HepG2 (cell line): Measurements from ENCODE around the gene RNF114. TPM values are rescaled to one million over a fixed set of nuclear protein-coding genes. Genes with fewer than 3 reads are reported as not detected.

Source experiments
- ATAC-seq: fragments of 200-7000 bp; cut with Tn5 transposase; 3 replicates; pipeline ENCODE4 v1.9.1; 2020; ENCODE audit warnings: mild to moderate bottlenecking, moderate library complexity
- BruUV-seq: library from RNA; stranded (reverse); fragments of 400-500 nt; replicated peaks from 2 replicates; lab custom pipeline; 2021; lab: Mats Ljungman, UMichigan
- CTCF ChIA-PET: fragments of 300-600 bp; formaldehyde crosslinking; extraction: SDS; loops from one replicate; lab custom pipeline; 2021; ENCODE audit warnings: low total read pairs, inconsistent platforms, low intra/inter-chr PET ratio; lab: Yijun Ruan, JAX
- POLR2A ChIA-PET: fragments of 350-600 bp; sonication (Branson Sonifier 250); formaldehyde crosslinking; loops from one replicate; lab custom pipeline; 2020; ENCODE audit warnings: antibody characterized with exemption, inconsistent platforms; lab: Yijun Ruan, JAX
- DNase-seq: peaks from one replicate; pipeline ENCODE4 v3.0.0-alpha.2; 2015; ENCODE audit warnings: low spot score
- FAIRE-seq: peaks from 3 replicates; lab custom pipeline; 2011; peaks lifted over from hg19 to GRCh38; lab: Jason Lieb, UNC
- H2AFZ ChIP-seq: one replicate; pipeline ENCODE4 v1.6.1; 2011; ENCODE audit warnings: low read length, inconsistent platforms
- H3K27ac ChIP-seq: fragments of 300-600 bp; 3 replicates; pipeline ENCODE4 v1.8.0; 2011; ENCODE audit warnings: mixed run types, mild to moderate bottlenecking, mixed read lengths, low read length, inconsistent platforms; ENCODE audit not compliant: insufficient read depth; ENCODE audit errors: extremely low read length
- H3K27me3 ChIP-seq, 2 experiments: fragments of 200-600 bp in 1 of 2; 2 replicates in 1 of 2; 3 replicates in 1 of 2; pipeline versions ENCODE4 v1.6.0 to v1.8.0; 2011; ENCODE audit warnings: low read length in 2 of 2, mild to moderate bottlenecking in 2 of 2, moderate library complexity in 2 of 2, inconsistent platforms in 1 of 2; ENCODE audit not compliant: insufficient read depth in 2 of 2, control insufficient read depth in 1 of 2
- H3K36me3 ChIP-seq, 2 experiments: fragments of 200-600 bp in 1 of 2; replicated peaks in 1 of 2; 2 replicates in 1 of 2; 3 replicates in 1 of 2; pipeline versions ENCODE4 v1.5.1 to v1.8.0; 2011; ENCODE audit warnings: low read length in 2 of 2, inconsistent platforms in 1 of 2; ENCODE audit not compliant: insufficient read depth in 2 of 2, control insufficient read depth in 1 of 2
- H3K4me1 ChIP-seq: 2 replicates; pipeline ENCODE4 v1.5.1; 2012; ENCODE audit warnings: low read length, inconsistent platforms; ENCODE audit not compliant: insufficient read depth
- H3K4me2 ChIP-seq: 2 replicates; pipeline ENCODE4 v1.6.0; 2011; ENCODE audit warnings: low read depth, low read length, inconsistent platforms
- H3K4me3 ChIP-seq, 3 experiments: fragments of 200-600 bp in 1 of 3; sonication (generic), shearing (Covaris generic) in 1 of 3; replicated peaks in 1 of 3; 2 replicates each; pipeline ENCODE4 v1.5.1; 2011 to 2016; ENCODE audit warnings: low read length in 3 of 3, inconsistent platforms in 2 of 3, low read depth in 2 of 3, mild to moderate bottlenecking in 2 of 3, control low read depth in 1 of 3, mixed read lengths in 1 of 3; ENCODE audit not compliant: insufficient read depth in 1 of 3
- H3K79me2 ChIP-seq: one replicate; pipeline ENCODE4 v1.6.1; 2011; ENCODE audit warnings: low read length, inconsistent platforms; ENCODE audit not compliant: insufficient read depth
- H3K9ac ChIP-seq: 2 replicates; pipeline ENCODE4 v1.6.0; 2011; ENCODE audit warnings: mild to moderate bottlenecking, low read depth, low read length, inconsistent platforms; ENCODE audit not compliant: insufficient read depth
- H3K9me3 ChIP-seq: 2 replicates; pipeline ENCODE4 v1.5.1; 2012; ENCODE audit warnings: mild to moderate bottlenecking, low read length
- H4K20me1 ChIP-seq: 2 replicates; pipeline ENCODE4 v1.6.0; 2011; ENCODE audit warnings: inconsistent platforms, mild to moderate bottlenecking, low read length, moderate library complexity; ENCODE audit not compliant: insufficient read depth
- AGO1 ChIP-seq: fragments of 200-400 bp; formaldehyde crosslinking; IDR thresholded peaks from 2 replicates; pipeline ENCODE4 v1.6.1; 2017; ENCODE audit warnings: mild to moderate bottlenecking, low read depth, low read length, moderate library complexity; ENCODE audit not compliant: poor library complexity, severe bottlenecking
- MAFF ChIP-seq: IDR thresholded peaks from 2 replicates; pipeline ENCODE4 v1.6.1; 2011; ENCODE audit warnings: low read depth, low read length, improper control_type of control experiment
- MAFK ChIP-seq, 2 experiments: IDR thresholded peaks in 1 of 2; conservative IDR thresholded peaks in 1 of 2; 2 replicates each; pipeline ENCODE4 v1.6.1; 2011; ENCODE audit warnings: improper control_type of control experiment in 2 of 2, low read length in 2 of 2
- NFE2 ChIP-seq: sonication (generic); formaldehyde crosslinking; IDR thresholded peaks from 2 replicates; pipeline ENCODE4 v1.4.0; 2020; ENCODE audit warnings: missing genetic modification reagents
- NFE2L2 ChIP-seq: fragments of 150-350 bp; IDR thresholded peaks from 2 replicates; pipeline ENCODE4 v1.6.1; 2014; ENCODE audit warnings: low read length
- PLRG1 ChIP-seq: fragments of 450-650 bp; conservative IDR thresholded peaks from 2 replicates; pipeline ENCODE4 v1.6.1; 2016
- PRDM15 ChIP-seq: sonication (generic); formaldehyde crosslinking; IDR thresholded peaks from 2 replicates; pipeline ENCODE4 v1.4.0; 2020; ENCODE audit warnings: missing genetic modification reagents
- SAP130 ChIP-seq: IDR thresholded peaks from 2 replicates; pipeline ENCODE4 v1.6.1; 2016; ENCODE audit warnings: low read depth
- ZSCAN20 ChIP-seq: sonication (generic); formaldehyde crosslinking; IDR thresholded peaks from 2 replicates; pipeline ENCODE4 v1.4.0; 2020; ENCODE audit warnings: missing genetic modification reagents, mild to moderate bottlenecking, borderline replicate concordance
- WGBS: methylation state at CpG from one replicate; pipeline ENCODE4 v1.1.6; 2017; ENCODE audit warnings: low lambda C conversion rate; 5-methylcytosine and 5-hydroxymethylcytosine counted together
- in situ Hi-C: cut with HindIII; loops from 2 replicates; pipeline ENCODE4 v1.10.0; 2017; ENCODE audit warnings: low pct_unique_long_range_greater_than_20kb; ENCODE audit not compliant: extremely low pct_ligation_motif_present
- intact Hi-C: fragments of 100-400 bp; cut with micrococcal nuclease; formaldehyde crosslinking; loops from one replicate; pipeline ENCODE4 v1.10.0; 2022; ENCODE audit not compliant: unreplicated experiment
- polyA plus RNA-seq, 8 experiments: library from polyadenylated mRNA; depleted of rRNA in 3 of 8; stranded (reverse) in 7 of 8; unstranded in 1 of 8; fragments of >200 nt; fragmentation: Illumina TruSeq in 4 of 8; extraction: Trizol in 4 of 8; gene quantifications; 2 replicates each; pipeline versions ENCODE4 v1.2.1 to v1.2.3, GENCODE V29; 2011 to 2016; ENCODE audit warnings: low read depth in 4 of 8, missing spikeins in 1 of 8, mixed read lengths in 1 of 8; ENCODE audit not compliant: insufficient read depth in 1 of 8
- total RNA-seq, 5 experiments: library from RNA; depleted of rRNA; stranded (reverse); fragments of >200 nt; fragmentation: Illumina TruSeq; extraction: Trizol; gene quantifications; 2 replicates each; pipeline ENCODE4 v1.2.3, GENCODE V29; 2016; ENCODE audit warnings: low read depth in 1 of 5

Gene RNF114
- total and polyA plus RNA-seq, 2 of the 13 experiments (the other 11 are each of a cell fraction or from before 2014, with no cell fraction given): 119 to 126 TPM

GRCh38 chr20:49924247-49924646 lies 11.9 kb upstream of the RNF114 start (continued):
- TF ChIP-seq AGO1: no peak
- TF ChIP-seq, all 625 proteins: peak for 5

GRCh38 chr20:49925901-49926454 lies 10.2 kb upstream of the RNF114 start:
- H3K27ac ChIP-seq: no peak overlapping the region
- no peaks in the 10 kb centered on the region for H3K36me3 ChIP-seq
- peak; percentile 80 for TF ChIP-seq MAFF
- peak; percentile 91 for TF ChIP-seq NFE2 (CRISPR knock-in tag)
- TF ChIP-seq MAFK (conservative IDR thresholded peaks at IDR 0.05 in 1 of 2, IDR thresholded peaks at IDR 0.05 in 1 of 2; ENCODE audit: low read length in 2 of 2): peak; percentile 88 to 90
- 0 out of 2 replicates have a peak, but pooled peaks have one; percentile 9 for TF ChIP-seq SAP130 (CRISPR knock-in tag)
- TF ChIP-seq PLRG1: no peak
- TF ChIP-seq NFE2L2: peak; percentile 97
- TF ChIP-seq ZSCAN20 (CRISPR knock-in tag): no peak
- no peak for TF ChIP-seq PRDM15 (CRISPR knock-in tag)
- in situ Hi-C loops (no loop called here), intact Hi-C loops (no loop called here)
- H3K27me3 ChIP-seq: no peaks in the 10 kb centered on the region
- no TSS peak for BruUV-seq
- FAIRE-seq: no peak
- peak overlapping the region; percentile 1 for H2AFZ ChIP-seq
- CTCF ChIA-PET: no interaction called here
- peaks cover 40% of the 10 kb centered on the region for H3K4me1 ChIP-seq
- H3K9ac ChIP-seq: no peak overlapping the region
- no peak overlapping the region for H3K4me2 ChIP-seq
- H3K79me2 ChIP-seq: no peaks in the 10 kb centered on the region
- POLR2A ChIA-PET: interaction anchor here (5.9 kb wide), 1 partner anchor 10 kb away, joined by 28 read pairs; the partner anchor contains the start of gene SPATA2
- 84% methylated on average over 2 of the region's 2 CpGs for WGBS
- H3K4me3 ChIP-seq: no peak overlapping the region
- H3K9me3 ChIP-seq: no peaks in the 10 kb centered on the region
- no peak for ATAC-seq
- H4K20me1 ChIP-seq: no peaks in the 10 kb centered on the region
- DNase-seq: no peak
